H1 (cell line): Measurements from ENCODE around the gene TWF2. TPM values are rescaled to one million over a fixed set of nuclear protein-coding genes. Genes with fewer than 3 reads are reported as not detected.

Experiments
- CTCF ChIA-PET: fragments of 300-600 bp; sonication (Branson Sonifier 250); formaldehyde crosslinking; loops from one replicate; lab custom pipeline; 2021; ENCODE audit not compliant: partially characterized antibody; lab: Charles Lee
- POLR2A ChIA-PET: fragments of 300-600 bp; sonication (Branson Sonifier 250); formaldehyde crosslinking; loops from one replicate; lab custom pipeline; 2021; ENCODE audit warnings: inconsistent platforms; ENCODE audit not compliant: partially characterized antibody; lab: Charles Lee
- DNase-seq, 2 experiments: peaks; one replicate each; pipeline versions ENCODE4 v3.0.0 to v3.0.0-alpha.2; 2010 to 2022; ENCODE audit warnings: low spot score in 2 of 2, low read depth in 1 of 2, mixed read lengths in 1 of 2
- FAIRE-seq: peaks from 2 replicates; lab custom pipeline; 2011; peaks lifted over from hg19 to GRCh38; lab: Jason Lieb, UNC
- H2AFZ ChIP-seq: 2 replicates; pipeline ENCODE4 v1.8.1; 2012; ENCODE audit warnings: low read length, inconsistent platforms
- H2AK5ac ChIP-seq: 2 replicates; pipeline ENCODE4 v1.6.1; 2013; ENCODE audit warnings: low read depth, low read length
- H2BK120ac ChIP-seq: replicated peaks from 2 replicates; pipeline ENCODE3; 2013; ENCODE audit warnings: low read depth, low read length, inconsistent platforms
- H2BK12ac ChIP-seq: 2 replicates; pipeline ENCODE4 v1.6.1; 2013; ENCODE audit warnings: low read depth, low read length
- H2BK15ac ChIP-seq: 2 replicates; pipeline ENCODE4 v1.6.1; 2013; ENCODE audit warnings: low read length
- H2BK20ac ChIP-seq: 2 replicates; pipeline ENCODE4 v1.6.1; 2013; ENCODE audit warnings: low read length
- H2BK5ac ChIP-seq: 2 replicates; pipeline ENCODE4 v1.6.1; 2013; ENCODE audit warnings: low read depth, low read length
- H3K14ac ChIP-seq: 2 replicates; pipeline ENCODE4 v1.6.1; 2013; ENCODE audit warnings: inconsistent platforms; ENCODE audit not compliant: insufficient read length
- H3K18ac ChIP-seq: 2 replicates; pipeline ENCODE4 v1.6.1; 2013; ENCODE audit warnings: low read length; ENCODE audit errors: extremely low read depth
- H3K23ac ChIP-seq: 2 replicates; pipeline ENCODE4 v1.6.1; 2013; ENCODE audit warnings: inconsistent platforms; ENCODE audit not compliant: insufficient read length
- H3K23me2 ChIP-seq: 2 replicates; pipeline ENCODE4 v1.6.1; 2013; ENCODE audit warnings: low read depth, low read length
- H3K27ac ChIP-seq: 2 replicates; pipeline ENCODE4 v1.6.1; 2011; ENCODE audit warnings: low read depth, low read length, inconsistent platforms
- H3K27me3 ChIP-seq, 4 experiments: replicated peaks in 1 of 4; 1 replicate in 1 of 4; 2 replicates in 3 of 4; pipeline versions ENCODE4 v1.6.1 to v1.8.1; 2011 to 2013; ENCODE audit warnings: low read length in 3 of 4, mild to moderate bottlenecking in 3 of 4, inconsistent platforms in 2 of 4, mixed read lengths in 2 of 4, moderate library complexity in 1 of 4; ENCODE audit not compliant: control insufficient read depth in 3 of 4, insufficient read depth in 3 of 4; ENCODE audit errors: extremely low read depth in 1 of 4
- H3K36me3 ChIP-seq, 4 experiments: 2 replicates each; pipeline versions ENCODE4 v1.6.1 to v1.8.1; 2011 to 2013; ENCODE audit warnings: mild to moderate bottlenecking in 4 of 4, low read length in 3 of 4, moderate library complexity in 2 of 4, control low read depth in 1 of 4, inconsistent platforms in 1 of 4; ENCODE audit not compliant: insufficient read depth in 4 of 4, control insufficient read depth in 2 of 4
- H3K4ac ChIP-seq: replicated peaks from 2 replicates; pipeline ENCODE3; 2013; ENCODE audit warnings: low read length, low read depth, mixed read lengths, inconsistent platforms; ENCODE audit not compliant: insufficient read length
- H3K4me1 ChIP-seq, 4 experiments: replicated peaks in 1 of 4; 1 replicate in 1 of 4; 2 replicates in 3 of 4; pipeline versions ENCODE4 v1.6.1 to v1.8.1; 2011 to 2013; ENCODE audit warnings: low read length in 3 of 4, inconsistent platforms in 2 of 4, mixed read lengths in 1 of 4; ENCODE audit not compliant: insufficient read depth in 4 of 4, control insufficient read depth in 3 of 4
- H3K4me2 ChIP-seq, 2 experiments: 2 replicates each; pipeline versions ENCODE4 v1.6.1 to v1.8.1; 2011 to 2013; ENCODE audit warnings: low read depth in 2 of 2, low read length in 2 of 2, control low read depth in 1 of 2, inconsistent platforms in 1 of 2, mild to moderate bottlenecking in 1 of 2; ENCODE audit not compliant: insufficient read depth in 1 of 2
- H3K4me3 ChIP-seq, 4 experiments: fragments of 200-600, 300-600 bp in 1 of 4; sonication (generic), shearing (Covaris generic), sonication (Bioruptor Twin) in 1 of 4; 2 replicates each; pipeline versions ENCODE4 v1.5.1 to v1.8.1; 2011 to 2016; ENCODE audit warnings: low read length in 4 of 4, low read depth in 3 of 4, control low read depth in 2 of 4, inconsistent platforms in 2 of 4, mild to moderate bottlenecking in 2 of 4, mixed read lengths in 1 of 4, moderate library complexity in 1 of 4; ENCODE audit not compliant: insufficient read depth in 2 of 4; ENCODE audit errors: extremely low read depth in 1 of 4
- H3K56ac ChIP-seq: replicated peaks from 2 replicates; pipeline ENCODE3; 2013; ENCODE audit warnings: low read depth, mild to moderate bottlenecking, mixed read lengths, low read length, inconsistent platforms; ENCODE audit not compliant: insufficient read length
- H3K79me1 ChIP-seq: 2 replicates; pipeline ENCODE4 v1.6.1; 2013; ENCODE audit warnings: low read depth, low read length, control low read depth
- H3K79me2 ChIP-seq, 2 experiments: 2 replicates each; pipeline versions ENCODE4 v1.6.1 to v1.8.1; 2012 to 2013; ENCODE audit warnings: low read length in 2 of 2, mild to moderate bottlenecking in 2 of 2, inconsistent platforms in 1 of 2; ENCODE audit not compliant: insufficient read depth in 2 of 2, control insufficient read depth in 1 of 2
- H3K9ac ChIP-seq, 4 experiments: replicated peaks in 1 of 4; 1 replicate in 1 of 4; 2 replicates in 3 of 4; pipeline versions ENCODE4 v1.6.1 to v1.8.1; 2011 to 2013; ENCODE audit warnings: low read depth in 3 of 4, low read length in 3 of 4, control low read depth in 2 of 4, mild to moderate bottlenecking in 2 of 4, moderate library complexity in 2 of 4, inconsistent platforms in 1 of 4; ENCODE audit errors: extremely low read depth in 1 of 4
- H3K9me3 ChIP-seq, 2 experiments: 2 replicates each; pipeline versions ENCODE4 v1.6.1 to v1.8.1; 2012 to 2013; ENCODE audit warnings: mild to moderate bottlenecking in 2 of 2, moderate library complexity in 2 of 2, control low read depth in 1 of 2, inconsistent platforms in 1 of 2, low read depth in 1 of 2, low read length in 1 of 2, mixed read lengths in 1 of 2; ENCODE audit not compliant: insufficient read depth in 2 of 2
- H4K20me1 ChIP-seq, 2 experiments: replicated peaks in 1 of 2; 2 replicates each; pipeline versions ENCODE3 to v1.8.1; 2011 to 2013; ENCODE audit warnings: inconsistent platforms in 2 of 2, low read length in 2 of 2, mild to moderate bottlenecking in 1 of 2; ENCODE audit not compliant: insufficient read depth in 2 of 2, control insufficient read depth in 1 of 2
- H4K5ac ChIP-seq: 2 replicates; pipeline ENCODE4 v1.6.1; 2013; ENCODE audit warnings: low read length, low read depth, mixed read lengths, inconsistent platforms; ENCODE audit not compliant: insufficient read length
- H4K8ac ChIP-seq: 2 replicates; pipeline ENCODE4 v1.8.0; 2013; ENCODE audit warnings: mild to moderate bottlenecking, moderate library complexity, low read length, inconsistent platforms; ENCODE audit not compliant: insufficient read depth; ENCODE audit errors: extremely low read depth
- H4K91ac ChIP-seq: replicated peaks from 2 replicates; pipeline ENCODE3; 2013; ENCODE audit warnings: low read length, mixed read lengths, inconsistent platforms; ENCODE audit not compliant: insufficient read length
- ASH2L ChIP-seq: fragments of 200-600, 300-600 bp; sonication (generic); IDR thresholded peaks from one replicate; pipeline ENCODE4 v1.7.1; 2017; ENCODE audit warnings: low read length
- POLR2A ChIP-seq, 2 experiments: IDR thresholded peaks; 1 replicate in 1 of 2; 2 replicates in 1 of 2; pipeline ENCODE4 v1.6.1; 2011; ENCODE audit warnings: low read depth in 2 of 2, low read length in 2 of 2, mild to moderate bottlenecking in 2 of 2; ENCODE audit errors: control extremely low read depth in 1 of 2
- WGBS, 2 experiments: shearing (Covaris generic) in 1 of 2; methylation state at CpG; one replicate each; pipeline versions ENCODE4 v1.1.6 to v1.1.7; 2013 to 2015; ENCODE audit warnings: low lambda C conversion rate in 2 of 2, mixed read lengths in 2 of 2, inconsistent platforms in 1 of 2, low coverage in 1 of 2, missing lambda C conversion rate in 1 of 2; ENCODE audit not compliant: insufficient replicate concordance in 2 of 2, insufficient coverage in 1 of 2, insufficient read length in 1 of 2; ENCODE audit errors: extremely low coverage in 1 of 2, missing lambda C conversion rate in 1 of 2; 5-methylcytosine and 5-hydroxymethylcytosine counted together
- polyA plus RNA-seq, 7 experiments: library from polyadenylated mRNA; depleted of rRNA in 3 of 7; stranded (reverse) in 5 of 7; unstranded in 2 of 7; fragments of >200 nt in 5 of 7; fragments of 200-250 nt in 2 of 7; gene quantifications; 1 replicate in 5 of 7; 2 replicates in 1 of 7; 4 replicates in 1 of 7; pipeline versions ENCODE4 v1.2.1 to v1.2.3, GENCODE V29; 2011 to 2013; ENCODE audit warnings: missing spikeins in 2 of 7, mixed read lengths in 2 of 7
- total RNA-seq: library from RNA; stranded (reverse); fragmentation: NEBNext Ultra II Directional; extraction: Animal tissue kit (Norgen Biotek cat#: 25700); gene quantifications from 2 replicates; pipeline ENCODE4 v1.2.1, GENCODE V29; 2021
- TF ChIP-seq, protein P1 (sequence below): IDR thresholded peaks from 2 replicates; pipeline ENCODE4 v1.6.1; 2011; ENCODE audit warnings: low read depth, mild to moderate bottlenecking, low read length; ENCODE audit not compliant: insufficient read depth

Gene TWF2
- total and polyA plus RNA-seq, 2 of the 8 experiments (the other 6 are each of a cell fraction or from before 2014, with no cell fraction given), result 65.2 to 90.4 TPM

DNA sequence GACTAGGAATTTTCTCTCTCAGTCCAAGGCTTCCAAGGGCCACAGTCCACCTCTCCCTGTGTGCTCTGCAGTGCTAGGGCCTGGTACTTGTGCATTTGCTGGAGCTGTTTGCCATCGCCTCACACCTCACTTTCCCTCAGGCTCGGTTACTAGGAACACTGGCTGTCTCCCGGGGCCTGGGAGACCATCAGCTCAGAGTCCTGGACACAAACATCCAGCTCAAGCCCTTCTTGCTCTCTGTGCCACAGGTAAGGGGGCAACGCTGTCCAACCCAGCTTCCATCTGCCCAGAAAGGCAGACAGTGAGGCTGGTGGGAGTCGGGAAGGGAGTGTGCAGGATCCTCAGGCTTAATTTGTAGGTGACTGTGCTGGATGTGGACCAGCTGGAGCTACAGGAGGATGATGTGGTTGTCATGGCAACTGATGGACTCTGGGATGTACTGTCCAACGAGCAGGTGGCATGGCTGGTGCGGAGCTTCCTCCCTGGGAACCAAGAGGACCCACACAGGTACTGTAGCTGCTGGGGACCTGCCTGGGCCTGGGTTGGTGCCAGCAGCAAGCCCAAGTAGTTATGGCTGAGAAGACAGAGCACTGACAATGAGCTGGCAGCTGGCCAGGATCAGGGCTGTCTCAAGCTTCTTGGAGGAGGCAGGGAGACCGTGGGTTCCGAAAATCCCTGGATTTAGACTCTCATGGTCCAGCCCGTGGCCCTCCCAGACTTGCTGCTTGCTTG, 10.0 kb upstream of the TWF2 start:
- no peak overlapping the region; the same call in 1 of the 2 replicates for H2BK5ac ChIP-seq
- H3K9ac ChIP-seq, result no peak overlapping the region
- peaks cover 2 to 30% (median 6%) of the 10 kb centered on the region in 4 experiments; a peak in 5 of 8 replicates for H3K36me3 ChIP-seq
- no peak overlapping the region for H3K27ac ChIP-seq
- H3K79me1 ChIP-seq, result no peaks in the 10 kb centered on the region
- H4K91ac ChIP-seq, result no peak overlapping the region
- H3K4ac ChIP-seq, result no peak overlapping the region
- H2AK5ac ChIP-seq, result no peak overlapping the region
- no peak overlapping the region for H3K23ac ChIP-seq
- no peak overlapping the region for H3K18ac ChIP-seq
- no peak for FAIRE-seq
- H3K9me3 ChIP-seq, result no peaks in the 10 kb centered on the region
- H3K4me3 ChIP-seq, result no peak overlapping the region
- no peaks in the 10 kb centered on the region for H3K79me2 ChIP-seq
- H4K5ac ChIP-seq, result no peak overlapping the region
- H4K20me1 ChIP-seq, result peaks cover 5 to 21% of the 10 kb centered on the region in 2 experiments
- CTCF ChIA-PET, result interaction anchor here (0.5 to 17.7 kb wide), 15 partner anchors 9 to 142 kb away, joined by 3 to 126 read pairs (median 7); no protein-coding TSS in a partner anchor
- POLR2A ChIA-PET, result interaction anchor here (0.7 to 3.8 kb wide), 9 partner anchors 9 to 49 kb away, joined by 3 to 25 read pairs (median 6); partner anchors contain the start of genes TWF2 and WDR82
- no peak overlapping the region for H3K56ac ChIP-seq
- TF ChIP-seq ASH2L (no peak), POLR2A (IDR thresholded peaks at IDR 0.05; ENCODE audit: control extremely low read depth in 1 of 2, low read depth in 2 of 2, low read length in 2 of 2) (peak in 1 of 2 experiments; percentile 48; a peak in 1 of 3 replicates)
- TF ChIP-seq, protein P1, sequence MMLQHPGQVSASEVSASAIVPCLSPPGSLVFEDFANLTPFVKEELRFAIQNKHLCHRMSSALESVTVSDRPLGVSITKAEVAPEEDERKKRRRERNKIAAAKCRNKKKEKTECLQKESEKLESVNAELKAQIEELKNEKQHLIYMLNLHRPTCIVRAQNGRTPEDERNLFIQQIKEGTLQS, result no peak
- H3K4me2 ChIP-seq, result no peak overlapping the region
- H3K4me1 ChIP-seq, result peaks cover 0 to 13% (median 10%) of the 10 kb centered on the region in 4 experiments; a peak in 6 of 7 replicates
- H4K8ac ChIP-seq, result no peak overlapping the region
- no peak overlapping the region for H2BK20ac ChIP-seq
- 91% methylated on average over 10 of the region's 10 CpGs; no CpG with 5 or more reads in 1 of the 2 experiments for WGBS, 2 experiments
- H2BK15ac ChIP-seq, result no peak overlapping the region
- H2AFZ ChIP-seq, result no peak overlapping the region
- DNase-seq, result no peak
- peaks cover 6 to 31% (median 20%) of the 10 kb centered on the region in 4 experiments; a peak in 6 of 7 replicates for H3K27me3 ChIP-seq
- H3K14ac ChIP-seq, result no peak overlapping the region
- no peak overlapping the region for H2BK12ac ChIP-seq
- no peak overlapping the region for H2BK120ac ChIP-seq
- H3K23me2 ChIP-seq, result peaks cover 10% of the 10 kb centered on the region
